Mammary epithelial cell (primary cell): ENCODE results near the gene AKR1C3.

ENCODE experiments used
- EZH2 ChIP-seq: IDR thresholded peaks from 2 replicates; pipeline ENCODE4 v1.6.1; 2012; ENCODE audit warnings: low read length, inconsistent platforms, borderline replicate concordance
- TF ChIP-seq, protein P1 (sequence below), 2 donors: IDR thresholded peaks in 1 of 2; conservative IDR thresholded peaks in 1 of 2; 2 replicates each; pipeline ENCODE4 v1.5.1; 2011 to 2012; ENCODE audit warnings: inconsistent platforms in 2 of 2, low read length in 2 of 2, mild to moderate bottlenecking in 2 of 2, control low read depth in 1 of 2, low read depth in 1 of 2; ENCODE audit not compliant: insufficient read depth in 1 of 2; ENCODE audit errors: extremely low read depth in 1 of 2

GRCh38 chr10:5088703-5089261, 5.4 kb upstream of the AKR1C3 start:
- TF ChIP-seq, protein P1, sequence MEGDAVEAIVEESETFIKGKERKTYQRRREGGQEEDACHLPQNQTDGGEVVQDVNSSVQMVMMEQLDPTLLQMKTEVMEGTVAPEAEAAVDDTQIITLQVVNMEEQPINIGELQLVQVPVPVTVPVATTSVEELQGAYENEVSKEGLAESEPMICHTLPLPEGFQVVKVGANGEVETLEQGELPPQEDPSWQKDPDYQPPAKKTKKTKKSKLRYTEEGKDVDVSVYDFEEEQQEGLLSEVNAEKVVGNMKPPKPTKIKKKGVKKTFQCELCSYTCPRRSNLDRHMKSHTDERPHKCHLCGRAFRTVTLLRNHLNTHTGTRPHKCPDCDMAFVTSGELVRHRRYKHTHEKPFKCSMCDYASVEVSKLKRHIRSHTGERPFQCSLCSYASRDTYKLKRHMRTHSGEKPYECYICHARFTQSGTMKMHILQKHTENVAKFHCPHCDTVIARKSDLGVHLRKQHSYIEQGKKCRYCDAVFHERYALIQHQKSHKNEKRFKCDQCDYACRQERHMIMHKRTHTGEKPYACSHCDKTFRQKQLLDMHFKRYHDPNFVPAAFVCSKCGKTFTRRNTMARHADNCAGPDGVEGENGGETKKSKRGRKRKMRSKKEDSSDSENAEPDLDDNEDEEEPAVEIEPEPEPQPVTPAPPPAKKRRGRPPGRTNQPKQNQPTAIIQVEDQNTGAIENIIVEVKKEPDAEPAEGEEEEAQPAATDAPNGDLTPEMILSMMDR (conservative IDR thresholded peaks at IDR 0.05 in 1 of 2, IDR thresholded peaks at IDR 0.05 in 1 of 2; ENCODE audit: extremely low read depth in 1 of 2, insufficient read depth in 1 of 2, low read depth in 1 of 2, low read length in 2 of 2): no peak
- no peak for TF ChIP-seq EZH2
